ENCODE measurements around the gene ZNF699.
A peak's percentile ranks its signal among the peaks of the same experiment; 100 is the strongest.

GRCh38 chr19:9309139-9309973, at the start of gene ZNF699:
- TF ChIP-seq CTCF (IDR thresholded peaks at IDR 0.05) (no peak), POLR2AphosphoS5 (IDR thresholded peaks at IDR 0.05) (peak in 2 of 3 donors; percentile 72 to 75), POLR2A (IDR thresholded peaks at IDR 0.05) (peak; percentile 30 to 60), EP300 (IDR thresholded peaks at IDR 0.05) (no peak)

Data from suprapubic skin (tissue), 4 donors.